Middle frontal gyrus (tissue), 1 donor: Measurements from ENCODE around the gene CDH8.

ENCODE experiments used
- DNase-seq: peaks from one replicate; pipeline ENCODE4 v3.0.0-alpha.2; 2015; ENCODE audit warnings: low spot score; ENCODE audit errors: extremely low spot score

Gene CDH8

GRCh38 chr16:62036101-62036801 lies at the start of gene CDH8:
Gene CDH8 (minus strand): TSS chr16:62036438. CDS start chr16:62021403, 15,035 bp downstream.
- DNase-seq, result no peak

GRCh38 chr16:62079236-62079635 lies 43.0 kb upstream of the CDH8 start:
- no peak for DNase-seq

- no peak for DNase-seq
These were observed 41.8 kb upstream of the CDH8 start for GRCh38 chr16:62077998-62078397.

GRCh38 chr16:62076886-62077285 lies 40.6 kb upstream of the CDH8 start:
- DNase-seq, result no peak

- no peak for DNase-seq
These were observed 32.5 kb upstream of the CDH8 start for GRCh38 chr16:62068747-62069146.

GRCh38 chr16:62067981-62068380 lies 31.7 kb upstream of the CDH8 start:
- DNase-seq, result no peak

GRCh38 chr16:62067182-62067581 lies 30.9 kb upstream of the CDH8 start:
- DNase-seq, result no peak

GRCh38 chr16:62066747-62067146 lies 30.5 kb upstream of the CDH8 start:
- DNase-seq, result no peak

- DNase-seq, result no peak
These were observed 27.9 kb upstream of the CDH8 start for GRCh38 chr16:62064173-62064572.

GRCh38 chr16:62060089-62060488 lies 23.9 kb upstream of the CDH8 start:
- DNase-seq, result no peak

- no peak for DNase-seq
These were observed 23.3 kb upstream of the CDH8 start for GRCh38 chr16:62059527-62059926.

GRCh38 chr16:62058412-62058811 lies 22.2 kb upstream of the CDH8 start:
- no peak for DNase-seq

- no peak for DNase-seq
These were observed 15.7 kb upstream of the CDH8 start for GRCh38 chr16:62051942-62052341.

GRCh38 chr16:62050793-62051192 lies 14.6 kb upstream of the CDH8 start:
- no peak for DNase-seq

- DNase-seq, result no peak
These were observed 10.6 kb upstream of the CDH8 start for GRCh38 chr16:62046801-62047200.

GRCh38 chr16:62041401-62041800 lies 5.2 kb upstream of the CDH8 start:
- peak; percentile 63 for DNase-seq

GRCh38 chr16:62038646-62039045 lies 2.4 kb upstream of the CDH8 start:
- DNase-seq, result no peak

GRCh38 chr16:62038225-62038624 lies 2.0 kb upstream of the CDH8 start:
- DNase-seq, result no peak

- DNase-seq, result no peak
These were observed 531 bp upstream of the CDH8 start for GRCh38 chr16:62036802-62037135.

- DNase-seq, result no peak
These were observed 834 bp downstream of the CDH8 start for GRCh38 chr16:62035115-62036092.

- no peak for DNase-seq
These were observed 1.8 kb downstream of the CDH8 start for GRCh38 chr16:62034231-62035114.

- DNase-seq, result no peak
These were observed 3.2 kb downstream of the CDH8 start for GRCh38 chr16:62033065-62033464.
